Transverse colon (tissue), 4 donors: ENCODE results near the gene PTPRN2. TPM values are rescaled to one million over a fixed set of nuclear protein-coding genes. Genes with fewer than 3 reads are reported as not detected.
"Not testable (repeated sequence)": the region's sequence is repeated elsewhere in the genome, so short reads cannot be mapped to it uniquely, and the experiment has no call there.

ENCODE experiments used
- DNase-seq: peaks from one replicate; pipeline ENCODE4 v3.0.0-alpha.2; 2019
- H3K27ac ChIP-seq, 4 donors: fragments of 200-600 bp; sonication (generic); 2 replicates each; pipeline ENCODE4 v1.5.1; 2016 to 2018; ENCODE audit warnings: inconsistent platforms in 4 of 4
- H3K27me3 ChIP-seq: fragments of 200-600 bp; sonication (generic); 2 replicates; pipeline ENCODE4 v1.5.1; 2017; ENCODE audit warnings: inconsistent platforms
- H3K36me3 ChIP-seq, 4 donors: fragments of 200-600 bp; sonication (generic); 2 replicates each; pipeline ENCODE4 v1.5.1; 2017 to 2019; ENCODE audit warnings: inconsistent platforms in 4 of 4
- H3K4me1 ChIP-seq, 4 donors: fragments of 200-600 bp; sonication (generic); 2 replicates each; pipeline ENCODE4 v1.5.1; 2017 to 2020; ENCODE audit warnings: inconsistent platforms in 4 of 4
- H3K4me3 ChIP-seq, 4 donors: fragments of 200-600 bp; sonication (generic); 1 replicate in 1 of 4; 2 replicates in 3 of 4; pipeline versions ENCODE4 v1.5.1 to v1.6.1; 2017 to 2019; ENCODE audit warnings: inconsistent platforms in 4 of 4
- H3K9me3 ChIP-seq, 2 donors: fragments of 200-600 bp; sonication (generic); 2 replicates each; pipeline ENCODE4 v1.5.1; 2017 to 2019; ENCODE audit warnings: inconsistent platforms in 2 of 2
- EP300 ChIP-seq: sonication (generic); formaldehyde crosslinking; IDR thresholded peaks from one replicate; pipeline ENCODE4 v1.6.1; 2017; ENCODE audit warnings: antibody characterized with exemption, low read depth
- POLR2A ChIP-seq: fragments of 450-650 bp; IDR thresholded peaks from one replicate; pipeline ENCODE4 v1.6.1; 2016; ENCODE audit warnings: antibody characterized with exemption, mild to moderate bottlenecking, moderate library complexity
- POLR2AphosphoS5 ChIP-seq, 3 donors: sonication (generic); formaldehyde crosslinking; IDR thresholded peaks; one replicate each; pipeline ENCODE4 v1.6.1; 2016; ENCODE audit warnings: antibody characterized with exemption in 3 of 3
- WGBS, 2 donors: methylation state at CpG; one replicate each; pipeline ENCODE4 v1.1.5; 2018; ENCODE audit warnings: low coverage in 1 of 2; 5-methylcytosine and 5-hydroxymethylcytosine counted together
- in situ Hi-C, 4 donors: fragments of 200-750 bp; cut with MboI; loops; one replicate each; pipeline versions ENCODE4 v1.15.0 to v1.15.1; 2017; ENCODE audit warnings: low sequenced_read_pairs in 3 of 4, low pct_ligation_motif_present in 1 of 4, low pct_unique_long_range_greater_than_20kb in 1 of 4
- intact Hi-C: fragments of 100-400 bp; cut with DNase I; formaldehyde crosslinking; loops from one replicate; pipeline ENCODE4 v1.15.1; 2023; ENCODE audit warnings: low total_unique reads
- total RNA-seq, 4 donors: library from RNA; depleted of rRNA; stranded (reverse); fragments of >200 nt; gene quantifications; one replicate each; pipeline ENCODE4 v1.1.0, GENCODE V29; 2016
- TF ChIP-seq, protein P1 (sequence below), 5 experiments: fragments of 200-600 bp in 3 of 5; fragments of 450-650 bp in 2 of 5; sonication (generic) in 3 of 5; IDR thresholded peaks; 1 replicate in 2 of 5; 2 replicates in 3 of 5; pipeline ENCODE4 v1.5.1; 2016 to 2017; ENCODE audit warnings: antibody characterized with exemption in 5 of 5, inconsistent platforms in 3 of 5, mild to moderate bottlenecking in 2 of 5, moderate library complexity in 1 of 5

The PTPRN2 gene
- total RNA-seq, 4 donors from 2014 or later, result 15.4 to 31.1 (median 21.8) TPM

DNA sequence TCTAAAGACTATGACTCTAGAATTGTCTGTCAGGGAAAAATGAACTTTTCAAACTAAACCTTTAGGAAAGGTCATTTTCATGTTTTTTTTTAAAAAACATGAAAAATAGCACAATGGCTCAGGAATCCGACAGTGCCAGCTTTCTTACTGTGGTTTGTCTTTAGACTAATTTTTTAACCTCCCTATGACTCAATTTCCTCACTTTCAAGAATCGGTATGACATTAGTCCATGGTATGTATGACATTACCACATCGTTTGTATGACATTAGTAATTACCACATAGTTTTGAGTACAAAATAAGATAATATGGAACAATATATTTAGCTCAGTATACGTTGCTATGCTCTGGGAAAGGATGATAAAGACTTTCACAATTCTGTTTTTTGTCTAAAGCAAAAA, 383.2 kb downstream of the PTPRN2 start:
- Histone ChIP-seq H3K9me3 (no peaks in the 10 kb centered on the region), H3K4me1 (no peaks in the 10 kb centered on the region), H3K27ac (no peak overlapping the region), H3K36me3 (no peaks in the 10 kb centered on the region), H3K4me3 (no peak overlapping the region), H3K27me3 (no peaks in the 10 kb centered on the region)
- in situ Hi-C loops (no loop called here), intact Hi-C loops (no loop called here)
- no peak for DNase-seq
- TF ChIP-seq EP300 (no peak), POLR2AphosphoS5 (IDR thresholded peaks at IDR 0.05) (no peak), POLR2A (no peak)
- TF ChIP-seq, protein P1, sequence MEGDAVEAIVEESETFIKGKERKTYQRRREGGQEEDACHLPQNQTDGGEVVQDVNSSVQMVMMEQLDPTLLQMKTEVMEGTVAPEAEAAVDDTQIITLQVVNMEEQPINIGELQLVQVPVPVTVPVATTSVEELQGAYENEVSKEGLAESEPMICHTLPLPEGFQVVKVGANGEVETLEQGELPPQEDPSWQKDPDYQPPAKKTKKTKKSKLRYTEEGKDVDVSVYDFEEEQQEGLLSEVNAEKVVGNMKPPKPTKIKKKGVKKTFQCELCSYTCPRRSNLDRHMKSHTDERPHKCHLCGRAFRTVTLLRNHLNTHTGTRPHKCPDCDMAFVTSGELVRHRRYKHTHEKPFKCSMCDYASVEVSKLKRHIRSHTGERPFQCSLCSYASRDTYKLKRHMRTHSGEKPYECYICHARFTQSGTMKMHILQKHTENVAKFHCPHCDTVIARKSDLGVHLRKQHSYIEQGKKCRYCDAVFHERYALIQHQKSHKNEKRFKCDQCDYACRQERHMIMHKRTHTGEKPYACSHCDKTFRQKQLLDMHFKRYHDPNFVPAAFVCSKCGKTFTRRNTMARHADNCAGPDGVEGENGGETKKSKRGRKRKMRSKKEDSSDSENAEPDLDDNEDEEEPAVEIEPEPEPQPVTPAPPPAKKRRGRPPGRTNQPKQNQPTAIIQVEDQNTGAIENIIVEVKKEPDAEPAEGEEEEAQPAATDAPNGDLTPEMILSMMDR (IDR thresholded peaks at IDR 0.05), result no peak
- WGBS, 2 donors, result 67 to 80% methylated on average over 4 of the region's 4 CpGs

DNA sequence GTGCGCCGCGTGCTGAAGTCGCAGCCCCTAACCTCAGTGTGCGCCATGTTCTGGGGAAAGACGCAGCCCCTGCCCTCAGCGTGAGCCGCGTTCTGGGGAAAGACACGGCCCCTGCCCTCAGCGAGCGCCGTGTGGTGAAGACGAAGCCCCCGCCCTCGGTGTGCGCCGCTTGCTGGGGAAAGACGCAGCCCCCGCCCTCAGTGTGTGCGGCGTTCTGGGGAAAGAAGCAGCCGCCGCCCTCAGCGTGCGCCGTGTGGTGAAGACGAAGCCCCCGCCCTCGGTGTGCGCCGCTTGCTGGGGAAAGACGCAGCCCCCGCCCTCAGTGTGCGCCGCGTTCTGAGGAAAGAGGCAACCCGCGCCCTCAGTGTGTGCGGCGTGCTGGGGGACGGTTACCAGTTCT, 383.7 kb downstream of the PTPRN2 start:
- H3K27me3 ChIP-seq, H3K4me1 ChIP-seq, H3K4me3 ChIP-seq, H3K9me3 ChIP-seq, H3K27ac ChIP-seq, intact Hi-C loops, in situ Hi-C loops, DNase-seq, H3K36me3 ChIP-seq: not testable (repeated sequence)
- 69% methylated on average over 42 of the region's 42 CpGs; no CpG with 5 or more reads in 1 of the 2 donors for WGBS, 2 donors

DNA sequence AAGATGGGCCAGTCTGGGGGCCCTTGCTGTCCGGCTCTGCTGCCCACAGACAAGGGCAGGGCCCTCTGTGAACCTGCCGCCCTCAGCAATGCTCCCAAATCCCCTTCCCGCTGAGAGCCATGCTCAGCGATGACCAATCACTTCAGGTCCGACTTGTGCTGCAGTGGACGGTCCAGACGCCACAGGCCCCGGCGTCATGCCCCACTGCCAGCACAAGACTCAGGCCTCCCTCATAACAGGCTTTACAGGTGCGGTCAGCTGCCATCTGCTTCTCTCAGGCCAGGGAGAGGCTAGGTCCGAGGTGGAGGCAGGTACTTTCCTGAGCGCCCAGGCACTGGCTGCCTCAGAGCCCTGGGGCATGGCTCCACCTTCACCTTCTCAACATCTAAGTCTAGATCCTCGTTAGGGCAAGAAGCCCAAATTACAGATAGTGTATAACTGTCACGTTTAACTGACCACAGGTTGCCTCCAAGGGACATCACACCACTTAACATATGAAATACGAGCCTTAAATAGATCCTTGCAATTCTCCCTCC, 393.2 kb downstream of the PTPRN2 start:
- TF ChIP-seq EP300 (no peak), POLR2AphosphoS5 (IDR thresholded peaks at IDR 0.05) (no peak), POLR2A (no peak)
- TF ChIP-seq, protein P1 (IDR thresholded peaks at IDR 0.05), result no peak
- Histone ChIP-seq H3K4me3 (no peak overlapping the region), H3K27ac (no peak overlapping the region), H3K9me3 (peaks cover 0 to 5% of the 10 kb centered on the region in 2 donors), H3K36me3 (no peaks in the 10 kb centered on the region), H3K27me3 (no peaks in the 10 kb centered on the region), H3K4me1 (no peaks in the 10 kb centered on the region)
- in situ Hi-C loops, result no loop called here
- DNase-seq, result no peak
- intact Hi-C loops, result no loop called here
- 61 to 89% methylated on average over 2 to 15 of the region's 15 CpGs for WGBS, 2 donors

DNA sequence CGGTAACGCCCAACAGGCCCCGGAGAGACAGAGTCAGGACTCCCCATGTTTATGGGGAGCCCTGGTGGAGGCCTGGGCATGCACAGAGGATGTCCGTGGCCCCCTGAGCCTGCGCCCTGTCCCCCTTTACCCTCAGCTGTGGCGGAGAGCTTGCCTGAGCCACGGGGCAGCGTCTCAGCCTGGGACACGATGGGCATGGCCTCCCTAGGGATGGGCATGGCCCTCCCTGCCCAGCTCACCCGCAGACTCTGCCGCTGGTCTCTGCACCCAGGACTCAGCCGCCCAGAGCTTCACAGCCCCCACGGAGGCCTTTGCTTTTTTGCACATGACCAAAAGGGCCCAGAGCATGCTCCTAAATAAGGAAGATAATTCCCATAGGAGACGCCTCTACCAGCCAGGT, 394.2 kb downstream of the PTPRN2 start:
- H3K36me3 ChIP-seq, result no peaks in the 10 kb centered on the region
- H3K9me3 ChIP-seq, result peaks cover 0 to 5% of the 10 kb centered on the region in 2 donors
- no peak for DNase-seq
- no peak overlapping the region for H3K4me3 ChIP-seq
- intact Hi-C loops (no loop called here), in situ Hi-C loops (no loop called here)
- no peaks in the 10 kb centered on the region for H3K27me3 ChIP-seq
- H3K27ac ChIP-seq, result no peak overlapping the region
- no peak for TF ChIP-seq POLR2AphosphoS5 (IDR thresholded peaks at IDR 0.05)
- TF ChIP-seq, protein P1 (IDR thresholded peaks at IDR 0.05), result no peak
- TF ChIP-seq POLR2A, result no peak
- no peak for TF ChIP-seq EP300
- H3K4me1 ChIP-seq, result no peaks in the 10 kb centered on the region
- 81% methylated on average over 12 of the region's 14 CpGs; no CpG with 5 or more reads in 1 of the 2 donors for WGBS, 2 donors

DNA sequence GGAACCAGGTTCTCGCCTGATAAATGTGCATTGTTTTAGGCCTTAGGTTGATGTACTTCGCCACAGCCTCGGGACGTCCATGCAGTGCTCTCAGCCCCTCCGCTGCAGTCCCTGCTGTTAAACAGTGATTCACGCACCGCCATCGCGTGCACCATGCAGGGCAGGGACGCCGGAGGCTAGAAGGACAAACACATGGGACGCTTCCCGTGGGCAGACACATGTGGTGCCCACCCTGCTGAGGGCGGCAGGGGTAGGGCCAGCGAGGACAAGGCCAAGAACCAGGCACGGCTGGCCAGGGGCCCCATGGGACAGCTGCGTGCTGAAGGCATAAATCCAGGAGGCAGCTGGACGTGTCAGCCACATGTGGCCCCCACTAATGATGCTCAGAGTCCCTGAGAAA, 394.7 kb downstream of the PTPRN2 start:
- TF ChIP-seq POLR2AphosphoS5 (IDR thresholded peaks at IDR 0.05) (no peak), POLR2A (no peak), EP300 (no peak)
- TF ChIP-seq, protein P1 (IDR thresholded peaks at IDR 0.05), result no peak
- intact Hi-C loops, result no loop called here
- H3K9me3 ChIP-seq, result peaks cover 0 to 5% of the 10 kb centered on the region in 2 donors
- in situ Hi-C loops, result no loop called here
- WGBS, 2 donors, result 90% methylated on average over 18 of the region's 18 CpGs; no CpG with 5 or more reads in 1 of the 2 donors
- no peak overlapping the region for H3K4me3 ChIP-seq
- DNase-seq, result no peak
- no peaks in the 10 kb centered on the region for H3K36me3 ChIP-seq
- no peaks in the 10 kb centered on the region for H3K27me3 ChIP-seq
- H3K27ac ChIP-seq, result no peak overlapping the region
- no peaks in the 10 kb centered on the region for H3K4me1 ChIP-seq
